CD4-positive, alpha-beta memory T cell (primary cell): Measurements from ENCODE around the gene NT5C3A. TPM values are rescaled to one million over a fixed set of nuclear protein-coding genes. Genes with fewer than 3 reads are reported as not detected.
"Not testable (repeated sequence)": the region's sequence is repeated elsewhere in the genome, so short reads cannot be mapped to it uniquely, and the experiment has no call there.

Source experiments
- CTCF ChIA-PET: fragments of 350-600 bp; sonication (Branson Sonifier 250); formaldehyde crosslinking; loops from one replicate; lab custom pipeline; 2021; ENCODE audit warnings: inconsistent platforms; ENCODE audit not compliant: partially characterized antibody; lab: Charles Lee
- POLR2A ChIA-PET: fragments of 350-600 bp; sonication (Branson Sonifier 250); formaldehyde crosslinking; loops from one replicate; lab custom pipeline; 2021; ENCODE audit not compliant: partially characterized antibody; lab: Charles Lee
- DNase-seq, 5 donors: peaks; one replicate each; pipeline versions ENCODE4 v3.0.0 to v3.0.0-alpha.2; 2020 to 2022; ENCODE audit warnings: mixed read lengths in 1 of 5
- H3K27ac ChIP-seq: one replicate; pipeline ENCODE4 v1.7.0; 2013; ENCODE audit warnings: low read depth, low read length
- H3K27me3 ChIP-seq: 2 replicates; pipeline ENCODE4 v1.7.0; 2013; ENCODE audit warnings: mild to moderate bottlenecking, low read length, moderate library complexity; ENCODE audit not compliant: insufficient read depth
- H3K36me3 ChIP-seq: 2 replicates; pipeline ENCODE4 v1.7.0; 2013; ENCODE audit warnings: mild to moderate bottlenecking, low read length, moderate library complexity; ENCODE audit not compliant: insufficient read depth
- H3K4me1 ChIP-seq: 2 replicates; pipeline ENCODE4 v1.7.0; 2013; ENCODE audit warnings: mild to moderate bottlenecking, low read length, moderate library complexity; ENCODE audit not compliant: insufficient read depth
- H3K4me3 ChIP-seq, 2 donors: one replicate each; pipeline ENCODE4 v1.7.0; 2013; ENCODE audit warnings: low read length in 2 of 2, mild to moderate bottlenecking in 1 of 2
- H3K9me3 ChIP-seq, 2 donors: one replicate each; pipeline ENCODE4 v1.7.0; 2013; ENCODE audit warnings: low read length in 2 of 2, control low read depth in 1 of 2; ENCODE audit not compliant: control insufficient read depth in 1 of 2
- H3K27ac Mint-ChIP-seq, 7 donors: one replicate each; pipeline ENCODE4 v1.8.0; 2020 to 2021; ENCODE audit warnings: mixed read lengths in 7 of 7, mild to moderate bottlenecking in 6 of 7, inconsistent platforms in 3 of 7, moderate library complexity in 3 of 7
- H3K27me3 Mint-ChIP-seq, 2 donors: one replicate each; pipeline ENCODE4 v1.8.0; 2020 to 2021; ENCODE audit warnings: mixed read lengths in 2 of 2
- H3K36me3 Mint-ChIP-seq, 2 donors: one replicate each; pipeline ENCODE4 v1.8.0; 2020 to 2021; ENCODE audit warnings: mixed read lengths in 2 of 2, inconsistent platforms in 1 of 2, mild to moderate bottlenecking in 1 of 2
- H3K4me1 Mint-ChIP-seq, 4 donors: one replicate each; pipeline ENCODE4 v1.8.0; 2020 to 2021; ENCODE audit warnings: mixed read lengths in 4 of 4, mild to moderate bottlenecking in 1 of 4
- H3K4me3 Mint-ChIP-seq, 8 donors: one replicate each; pipeline ENCODE4 v1.8.0; 2020 to 2021; ENCODE audit warnings: mixed read lengths in 8 of 8, mild to moderate bottlenecking in 7 of 8, moderate library complexity in 6 of 8, inconsistent platforms in 3 of 8
- H3K9me3 Mint-ChIP-seq, 8 donors: one replicate each; pipeline ENCODE4 v1.8.0; 2020 to 2021; ENCODE audit warnings: mixed read lengths in 8 of 8, mild to moderate bottlenecking in 5 of 8, inconsistent platforms in 3 of 8, moderate library complexity in 1 of 8
- intact Hi-C: fragments of 100-400 bp; cut with micrococcal nuclease; formaldehyde crosslinking; loops from one replicate; pipeline ENCODE4 v1.15.1; 2023
- polyA plus RNA-seq, 2 donors: library from polyadenylated mRNA; unstranded; fragments of 300-500 nt; fragmentation: Illumina TruSeq; gene quantifications; one replicate each; pipeline ENCODE4 v1.2.3, GENCODE V29; 2021
- total RNA-seq, 2 experiments: library from RNA; stranded (reverse); gene quantifications; one replicate each; pipeline ENCODE4 v1.2.3, GENCODE V29; 2021

The NT5C3A gene
- total and polyA plus RNA-seq, 4 experiments from 2014 or later, result 44.2 to 93.9 (median 48.8) TPM

DNA sequence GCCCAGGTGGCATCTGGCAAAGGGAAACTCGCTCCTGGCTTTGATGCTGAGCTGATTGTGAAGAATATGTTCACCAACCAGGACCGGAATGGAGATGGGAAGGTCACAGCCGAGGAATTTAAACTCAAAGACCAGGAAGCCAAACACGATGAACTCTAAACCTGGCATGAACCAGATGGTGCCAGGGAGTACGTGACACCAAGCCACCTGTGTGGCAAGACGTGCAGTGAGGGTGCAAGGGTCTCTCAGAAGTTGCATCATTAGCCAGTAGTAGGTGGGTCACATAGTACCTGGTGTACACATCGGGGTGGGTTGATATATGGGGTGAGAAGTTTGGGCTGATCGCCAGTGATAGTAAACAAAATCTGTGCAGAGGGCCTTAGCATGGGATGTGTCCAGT lies 57.4 kb downstream of the NT5C3A start:
- intact Hi-C loops, H3K36me3 Mint-ChIP-seq, H3K4me3 ChIP-seq, DNase-seq, H3K4me1 Mint-ChIP-seq, H3K4me3 Mint-ChIP-seq, POLR2A ChIA-PET, H3K27me3 ChIP-seq, H3K36me3 ChIP-seq, H3K9me3 ChIP-seq, H3K4me1 ChIP-seq, H3K27me3 Mint-ChIP-seq, H3K9me3 Mint-ChIP-seq, H3K27ac ChIP-seq: not testable (repeated sequence)
- CTCF ChIA-PET, result interaction anchor here (0.7 to 1.4 kb wide), 2 partner anchors 69 to 103 kb away, joined by 3 read pairs; no protein-coding TSS in a partner anchor
- H3K27ac Mint-ChIP-seq, result peak overlapping the region in 1 of 7 donors; percentile 11

GRCh38 chr7:33004104-33004616 lies 58.4 kb downstream of the NT5C3A start:
- DNase-seq, H3K9me3 Mint-ChIP-seq, POLR2A ChIA-PET, H3K4me1 Mint-ChIP-seq, H3K4me1 ChIP-seq, intact Hi-C loops, H3K4me3 ChIP-seq, H3K27me3 ChIP-seq, H3K27me3 Mint-ChIP-seq, H3K36me3 ChIP-seq, H3K9me3 ChIP-seq, H3K36me3 Mint-ChIP-seq, H3K4me3 Mint-ChIP-seq, H3K27ac ChIP-seq: not testable (repeated sequence)
- H3K27ac Mint-ChIP-seq, result peak overlapping the region in 1 of 7 donors; percentile 3
- CTCF ChIA-PET, result interaction anchor here (1.4 kb wide), 1 partner anchor 104 kb away, joined by 3 read pairs; no protein-coding TSS in a partner anchor

DNA sequence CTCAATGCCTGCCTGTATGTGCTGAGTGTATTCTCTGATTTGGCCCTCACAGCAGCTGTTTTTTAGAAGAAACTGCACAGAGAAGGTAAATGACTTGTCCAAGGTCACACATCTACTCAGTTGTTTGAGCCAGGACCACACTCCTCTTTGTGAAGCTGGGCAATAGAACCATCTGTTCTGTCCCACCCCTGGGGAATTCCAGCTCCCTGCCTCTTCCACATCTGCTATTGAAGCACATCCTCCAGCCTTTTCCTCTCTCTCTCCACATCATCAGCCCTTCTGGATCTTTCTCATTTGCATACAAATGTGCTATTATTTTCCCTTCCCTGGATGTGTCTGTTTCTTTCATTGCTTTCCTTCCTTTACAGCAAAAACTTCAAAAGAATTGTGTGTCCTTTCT lies 59.5 kb downstream of the NT5C3A start:
- intact Hi-C loops, H3K27ac ChIP-seq, H3K4me3 ChIP-seq, H3K9me3 Mint-ChIP-seq, H3K9me3 ChIP-seq, H3K4me3 Mint-ChIP-seq, H3K4me1 ChIP-seq, POLR2A ChIA-PET, DNase-seq, H3K27ac Mint-ChIP-seq, H3K27me3 Mint-ChIP-seq, H3K27me3 ChIP-seq, H3K36me3 Mint-ChIP-seq, CTCF ChIA-PET, H3K36me3 ChIP-seq: not testable (repeated sequence)
- peaks cover 3 to 15% (median 8%) of the 10 kb centered on the region in 4 donors for H3K4me1 Mint-ChIP-seq

DNA sequence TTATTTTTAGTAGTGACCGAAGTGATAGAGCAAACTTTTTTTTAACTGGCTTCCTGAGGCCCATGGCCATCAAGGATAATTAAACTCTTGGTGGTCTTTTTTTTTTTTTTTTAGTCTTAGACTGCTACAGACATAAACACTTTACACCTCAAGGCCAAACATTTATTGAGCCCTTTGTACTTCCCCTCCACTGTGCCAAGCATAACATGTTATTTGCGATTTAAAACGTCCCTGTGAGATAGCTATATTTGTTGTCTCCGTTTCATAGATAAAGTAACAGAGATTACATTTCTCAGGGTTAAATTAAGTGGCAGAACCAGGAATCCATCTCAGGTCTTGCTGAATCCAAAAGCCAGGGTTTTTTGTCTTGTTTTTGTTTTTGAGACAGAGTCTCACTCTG lies 63.2 kb downstream of the NT5C3A start:
- CTCF ChIA-PET, result interaction anchor here (0.6 kb wide), 1 partner anchor 109 kb away, joined by 3 read pairs; no protein-coding TSS in a partner anchor
- H3K27me3 Mint-ChIP-seq, H3K9me3 ChIP-seq, DNase-seq, H3K27ac ChIP-seq, H3K36me3 ChIP-seq, H3K9me3 Mint-ChIP-seq, POLR2A ChIA-PET, H3K4me3 ChIP-seq, H3K4me1 ChIP-seq, H3K36me3 Mint-ChIP-seq, H3K4me3 Mint-ChIP-seq, H3K27ac Mint-ChIP-seq, intact Hi-C loops, H3K27me3 ChIP-seq: not testable (repeated sequence)
- H3K4me1 Mint-ChIP-seq, result peaks cover 3 to 19% (median 10%) of the 10 kb centered on the region in 4 donors

DNA sequence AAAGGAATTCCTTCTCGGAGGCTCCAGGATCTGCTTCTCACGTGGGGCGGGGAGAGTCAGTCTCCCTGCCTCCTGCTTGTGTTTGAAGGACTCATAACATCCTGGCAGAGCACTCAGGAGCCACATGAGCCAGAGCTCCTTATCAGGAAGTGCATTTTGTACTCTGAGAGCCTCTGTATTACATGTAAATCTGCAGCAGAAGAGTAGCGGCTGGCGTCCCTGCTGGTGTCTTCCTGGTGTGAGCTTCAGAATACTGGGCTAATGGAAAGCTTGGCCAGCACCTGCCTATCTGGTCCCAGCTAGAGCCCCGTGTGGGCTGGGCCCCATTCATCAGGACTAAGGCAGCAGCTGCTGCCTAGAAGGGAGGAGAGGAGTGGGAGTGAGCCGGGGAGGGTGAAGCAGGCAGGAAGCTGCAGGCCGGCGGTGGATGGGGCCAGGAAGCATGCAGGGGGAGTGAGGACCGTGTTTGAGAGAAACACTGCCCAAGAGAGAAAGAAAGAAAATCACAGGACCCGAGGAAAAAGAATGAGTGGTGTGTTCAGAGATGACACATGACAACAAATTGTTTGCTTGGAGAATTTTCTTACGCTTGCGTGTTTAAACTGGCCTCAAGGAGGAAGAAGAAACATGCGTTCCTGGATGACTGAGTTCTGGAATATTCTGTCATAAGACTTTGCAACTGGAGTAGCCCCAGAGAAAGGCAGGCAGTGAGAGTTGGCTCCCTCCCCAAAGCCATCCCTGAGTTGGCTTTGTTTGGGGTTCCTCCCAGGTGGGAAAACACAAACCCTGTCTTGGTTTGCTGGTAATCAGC lies 64.0 kb downstream of the NT5C3A start:
- H3K4me1 Mint-ChIP-seq, result peaks cover 3 to 19% (median 10%) of the 10 kb centered on the region in 4 donors
- H3K27ac ChIP-seq, H3K36me3 ChIP-seq, H3K36me3 Mint-ChIP-seq, H3K27me3 Mint-ChIP-seq, H3K9me3 Mint-ChIP-seq, H3K9me3 ChIP-seq, H3K4me1 ChIP-seq, CTCF ChIA-PET, POLR2A ChIA-PET, intact Hi-C loops, H3K4me3 ChIP-seq, H3K27me3 ChIP-seq, H3K27ac Mint-ChIP-seq: not testable (repeated sequence)
- DNase-seq, result peak in 1 of 5 donors; percentile 4
- peak overlapping the region in 2 of 8 donors; percentile 48 to 51 for H3K4me3 Mint-ChIP-seq

- H3K9me3 ChIP-seq, H3K36me3 ChIP-seq, H3K4me3 Mint-ChIP-seq, H3K4me1 ChIP-seq, H3K9me3 Mint-ChIP-seq, POLR2A ChIA-PET, H3K36me3 Mint-ChIP-seq, intact Hi-C loops, H3K27me3 Mint-ChIP-seq, H3K27ac Mint-ChIP-seq, H3K4me3 ChIP-seq, CTCF ChIA-PET, H3K27ac ChIP-seq, H3K27me3 ChIP-seq, DNase-seq: not testable (repeated sequence)
- peaks cover 5 to 24% (median 13%) of the 10 kb centered on the region in 4 donors for H3K4me1 Mint-ChIP-seq
Observed at GRCh38 chr7:32997956-32998355, 64.6 kb downstream of the NT5C3A start.

DNA sequence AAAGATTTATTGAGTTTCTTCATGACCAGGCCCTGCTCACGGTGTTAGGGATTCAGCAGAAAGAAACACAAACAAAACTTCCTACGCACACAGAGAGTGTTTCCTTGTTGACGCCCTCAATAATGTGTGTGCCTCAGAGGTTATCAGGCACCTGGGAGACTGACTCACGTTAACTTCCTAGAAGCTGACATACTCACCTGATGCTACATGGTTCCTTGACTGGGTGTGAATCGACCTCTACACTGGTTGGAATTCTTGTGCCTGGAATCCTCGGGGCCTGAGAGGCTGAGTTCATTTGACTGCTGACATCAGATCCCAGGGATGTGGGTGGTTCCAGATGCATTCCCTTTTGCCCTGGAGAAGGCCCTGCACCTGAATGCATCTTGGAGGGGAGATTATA lies 69.8 kb downstream of the NT5C3A start:
- H3K9me3 ChIP-seq, H3K36me3 ChIP-seq, POLR2A ChIA-PET, CTCF ChIA-PET, H3K27ac ChIP-seq, H3K27me3 Mint-ChIP-seq, H3K4me3 ChIP-seq, DNase-seq, H3K9me3 Mint-ChIP-seq, H3K36me3 Mint-ChIP-seq, intact Hi-C loops, H3K4me1 ChIP-seq, H3K27me3 ChIP-seq: not testable (repeated sequence)
- Mint-ChIP-seq H3K4me1 (peaks cover 6 to 29% (median 17%) of the 10 kb centered on the region in 4 donors), H3K27ac (peak overlapping the region in 3 of 7 donors; percentile 3 to 54 (median 7)), H3K4me3 (peak overlapping the region in 4 of 8 donors; percentile 7 to 67 (median 34))
